NCI-H2171 (cell line): ENCODE measurements around the gene RNF214.
A peak's percentile ranks its signal among the peaks of the same experiment; 100 is the strongest.

Experiments used
- DNase-seq: peaks from one replicate; lab custom pipeline; 2025; lab: John Stamatoyannopoulos, UW

Gene RNF214

DNA sequence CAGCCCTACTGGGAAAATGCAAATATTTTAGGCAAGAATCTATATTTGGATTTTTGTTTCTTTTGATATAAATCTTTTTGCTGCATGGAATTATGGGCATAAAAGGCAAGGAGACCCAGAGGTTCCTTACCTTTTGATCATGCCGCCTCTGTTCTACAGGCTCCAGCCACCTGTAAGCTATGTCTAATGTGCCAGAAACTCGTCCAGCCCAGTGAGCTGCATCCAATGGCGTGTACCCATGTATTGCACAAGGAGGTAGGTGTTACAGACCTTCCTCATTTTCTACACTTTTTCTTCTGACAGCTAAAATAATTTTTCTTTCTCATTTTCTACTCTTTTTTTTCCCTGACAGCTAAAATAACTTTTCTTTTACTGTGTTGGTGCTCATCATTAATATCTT is 50.5 kb downstream of the RNF214 start:
- DNase-seq = no peak

DNA sequence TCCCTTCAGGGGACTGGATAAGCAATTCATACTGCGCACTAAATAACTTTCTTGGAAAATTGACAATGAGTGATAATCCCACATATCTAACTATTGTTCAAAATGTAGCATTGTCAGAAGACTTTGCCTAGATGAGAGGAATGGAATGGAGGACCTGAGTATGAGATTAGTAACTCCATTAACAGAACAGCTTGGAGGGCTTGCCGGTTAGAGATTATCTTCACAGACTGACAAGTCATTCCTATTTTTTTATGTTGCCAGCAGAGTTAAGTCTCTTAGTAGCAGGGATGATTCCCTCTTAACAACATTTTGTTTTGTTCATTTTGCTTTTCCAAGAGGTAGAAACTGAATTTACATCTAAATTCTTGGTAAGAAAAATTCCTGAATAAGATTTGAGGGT is 51.6 kb downstream of the RNF214 start:
- no peak for DNase-seq

DNA sequence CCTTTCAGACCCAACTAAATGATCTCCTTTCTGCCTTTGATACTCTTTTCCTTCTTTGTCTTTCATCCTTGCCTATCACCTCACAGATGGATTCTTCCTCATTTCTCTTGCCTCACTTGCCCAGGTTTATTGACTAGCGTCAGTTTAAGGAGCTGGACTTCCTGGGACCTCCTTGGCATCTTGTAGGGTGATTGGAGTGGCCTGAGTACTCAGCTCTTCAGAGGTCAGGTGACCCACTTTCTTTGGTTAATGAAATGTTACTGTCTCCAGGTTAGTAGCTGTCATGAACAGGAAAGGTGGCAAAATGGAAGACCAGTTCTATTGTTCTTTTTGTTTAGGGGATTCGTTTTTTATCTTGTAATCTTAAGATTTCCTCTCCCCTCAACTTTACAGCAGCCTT is 54.1 kb downstream of the RNF214 start:
- no peak for DNase-seq

DNA sequence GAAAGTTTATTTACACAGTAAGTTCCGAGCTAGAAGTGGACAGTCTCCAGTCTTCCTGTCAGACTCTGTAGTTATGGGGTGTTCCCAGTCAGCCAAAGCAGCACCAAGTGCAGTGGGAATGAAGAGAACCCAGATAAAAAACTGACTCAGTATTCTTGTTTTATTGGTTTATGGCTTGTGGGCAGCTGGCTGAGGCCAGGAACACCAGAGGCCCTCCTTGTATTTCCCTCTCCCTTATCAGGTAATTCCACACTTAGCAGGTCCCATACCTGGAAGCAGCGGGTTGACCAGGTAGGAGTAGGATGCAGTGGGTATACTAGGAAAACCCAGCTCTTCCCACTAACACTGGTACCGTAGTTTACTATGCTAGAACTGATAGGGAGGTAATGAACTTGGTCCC is 55.2 kb downstream of the RNF214 start:
- no peak for DNase-seq

DNA sequence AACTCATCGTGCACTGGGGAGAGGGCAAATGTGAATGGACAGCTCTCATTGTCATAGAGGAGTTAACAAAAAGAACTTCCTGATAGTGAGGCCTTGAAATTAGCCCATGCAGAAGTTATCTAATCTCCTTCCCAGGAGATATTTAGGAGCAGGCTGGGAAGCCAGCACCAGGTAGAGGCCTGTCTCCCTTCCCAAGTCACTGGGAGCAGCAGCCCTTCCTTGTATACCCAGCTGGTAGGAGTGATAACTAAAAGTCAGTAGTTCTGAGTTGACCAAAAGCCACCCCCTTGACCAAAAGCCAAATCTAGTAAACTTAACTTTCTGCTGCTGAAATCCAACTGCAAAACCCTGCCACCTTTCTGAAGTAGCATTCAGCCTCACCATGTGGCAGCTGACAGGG is 57.3 kb downstream of the RNF214 start:
- no peak for DNase-seq

DNA sequence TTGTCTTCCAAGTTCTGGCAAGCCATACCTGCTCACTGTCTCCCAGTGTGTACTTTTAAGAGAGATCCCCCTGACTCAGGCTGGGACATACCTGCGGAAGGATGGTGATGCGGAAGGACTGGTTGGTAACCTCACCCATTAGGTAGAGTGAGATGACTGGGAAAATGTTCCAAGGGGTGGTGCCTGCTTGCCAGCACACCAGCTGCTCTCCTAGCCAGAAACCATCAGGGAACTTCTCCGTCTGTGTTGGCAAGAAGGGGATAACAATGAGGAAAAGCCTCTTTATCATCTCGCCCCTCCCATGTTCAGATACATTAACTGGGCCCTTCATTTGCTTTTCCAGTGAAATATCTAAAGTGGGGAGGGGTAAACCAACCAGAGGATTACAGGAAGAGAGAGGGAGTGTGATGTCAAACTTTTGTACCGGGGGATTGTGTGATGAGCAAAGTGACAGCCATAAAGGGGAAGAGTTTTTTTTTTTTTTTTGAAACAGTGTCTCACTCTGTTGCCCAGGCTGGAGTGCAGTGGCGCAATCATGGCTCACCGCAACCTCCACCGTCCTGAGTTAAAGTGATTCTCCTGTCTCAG is 58.4 kb downstream of the RNF214 start, which contains the start of gene BACE1-AS:
Gene BACE1-AS (plus strand): TSS at position 538 of the 588 bp plus-strand sequence.
- DNase-seq = no peak

DNA sequence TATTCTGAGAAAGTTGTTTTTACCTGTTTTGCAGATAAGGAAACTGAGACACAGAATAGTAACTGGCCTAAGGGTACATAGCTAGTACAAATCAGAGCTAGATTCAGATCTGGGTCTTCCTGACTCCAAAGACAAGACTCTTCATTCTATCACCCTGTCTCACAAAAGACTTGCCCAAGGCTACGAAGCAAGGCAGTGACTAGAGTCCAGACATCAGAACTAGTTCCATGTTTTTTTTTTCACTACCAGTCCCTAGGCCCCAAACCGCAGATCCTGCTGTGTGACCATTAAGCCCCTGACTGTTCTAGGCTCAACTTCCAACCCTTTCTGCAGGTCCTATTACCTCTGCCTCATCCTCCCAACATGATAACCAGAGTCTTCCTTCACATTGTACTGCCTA is 60.1 kb downstream of the RNF214 start:
- no peak for DNase-seq

DNA sequence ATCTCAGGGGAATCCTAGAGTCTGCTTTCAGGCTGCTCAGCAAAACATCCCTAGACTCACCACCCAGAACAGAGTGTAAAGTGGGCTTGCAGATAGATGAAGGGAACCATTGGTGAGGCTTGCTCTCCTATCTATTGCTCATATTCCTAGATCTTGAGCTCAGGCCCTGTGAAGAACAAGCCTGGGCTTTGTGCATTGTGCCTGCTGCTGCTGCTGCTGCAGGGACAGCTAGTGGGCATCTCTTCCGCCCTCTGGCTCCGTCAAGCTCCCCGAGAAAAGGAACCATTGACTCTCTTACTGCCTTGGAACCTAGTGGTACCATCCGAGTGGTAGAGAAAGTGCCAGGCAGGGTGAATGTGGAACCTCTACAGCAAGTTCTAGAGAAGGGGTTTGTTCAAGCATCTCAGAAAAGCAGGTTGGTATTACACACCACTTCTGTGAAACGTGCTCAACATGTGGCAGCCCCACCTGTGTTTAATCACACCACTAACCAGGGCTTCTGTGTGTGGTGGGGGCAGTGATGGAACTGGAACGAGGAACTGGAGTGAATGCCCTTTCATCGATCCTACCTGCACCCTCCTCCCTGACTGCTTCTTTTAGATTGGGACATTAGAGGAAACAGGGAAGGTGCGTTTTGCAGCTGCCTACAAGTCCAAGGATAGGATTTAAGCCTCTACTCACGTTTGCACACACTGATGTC is 63.1 kb downstream of the RNF214 start:
- DNase-seq = no peak

DNA sequence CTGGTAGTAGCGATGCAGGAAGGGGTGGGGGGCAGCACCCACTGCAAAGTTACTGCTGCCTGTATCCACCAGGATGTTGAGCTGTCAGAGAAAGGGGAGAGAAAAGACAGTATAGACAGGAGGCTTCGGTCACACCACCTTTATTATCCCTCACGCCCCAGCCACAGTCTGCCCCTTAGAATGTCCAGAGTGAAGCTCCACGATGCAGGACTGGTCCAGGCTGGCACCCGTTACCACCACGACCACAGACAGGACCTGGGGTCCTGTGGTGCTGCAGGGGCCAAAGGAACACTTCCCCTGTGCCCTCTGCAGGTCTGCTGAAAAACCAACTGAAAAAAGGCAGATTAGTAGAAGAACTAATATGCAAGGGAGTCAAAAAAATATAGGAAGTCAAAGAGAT is 64.4 kb downstream of the RNF214 start:
- DNase-seq = no peak

DNA sequence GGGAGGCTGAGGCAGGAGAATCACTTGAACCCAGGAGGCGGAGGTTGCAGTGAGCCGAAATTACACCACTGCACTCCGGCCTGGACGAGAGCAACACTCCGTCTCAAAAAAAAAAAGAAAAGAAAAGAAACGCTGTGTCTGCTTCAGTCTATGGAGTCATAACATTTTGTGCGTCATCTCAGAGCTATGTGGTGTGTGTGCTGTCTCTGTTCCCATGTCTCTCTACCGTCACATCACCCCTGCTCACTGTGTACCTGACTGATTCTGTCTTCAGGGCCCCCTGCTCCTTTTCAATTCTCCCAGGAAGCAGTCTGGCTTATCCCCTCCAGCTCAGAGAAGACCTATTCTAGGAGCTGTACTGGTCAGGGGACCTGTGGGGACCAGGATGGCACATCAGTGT is 65.7 kb downstream of the RNF214 start:
- DNase-seq = no peak

DNA sequence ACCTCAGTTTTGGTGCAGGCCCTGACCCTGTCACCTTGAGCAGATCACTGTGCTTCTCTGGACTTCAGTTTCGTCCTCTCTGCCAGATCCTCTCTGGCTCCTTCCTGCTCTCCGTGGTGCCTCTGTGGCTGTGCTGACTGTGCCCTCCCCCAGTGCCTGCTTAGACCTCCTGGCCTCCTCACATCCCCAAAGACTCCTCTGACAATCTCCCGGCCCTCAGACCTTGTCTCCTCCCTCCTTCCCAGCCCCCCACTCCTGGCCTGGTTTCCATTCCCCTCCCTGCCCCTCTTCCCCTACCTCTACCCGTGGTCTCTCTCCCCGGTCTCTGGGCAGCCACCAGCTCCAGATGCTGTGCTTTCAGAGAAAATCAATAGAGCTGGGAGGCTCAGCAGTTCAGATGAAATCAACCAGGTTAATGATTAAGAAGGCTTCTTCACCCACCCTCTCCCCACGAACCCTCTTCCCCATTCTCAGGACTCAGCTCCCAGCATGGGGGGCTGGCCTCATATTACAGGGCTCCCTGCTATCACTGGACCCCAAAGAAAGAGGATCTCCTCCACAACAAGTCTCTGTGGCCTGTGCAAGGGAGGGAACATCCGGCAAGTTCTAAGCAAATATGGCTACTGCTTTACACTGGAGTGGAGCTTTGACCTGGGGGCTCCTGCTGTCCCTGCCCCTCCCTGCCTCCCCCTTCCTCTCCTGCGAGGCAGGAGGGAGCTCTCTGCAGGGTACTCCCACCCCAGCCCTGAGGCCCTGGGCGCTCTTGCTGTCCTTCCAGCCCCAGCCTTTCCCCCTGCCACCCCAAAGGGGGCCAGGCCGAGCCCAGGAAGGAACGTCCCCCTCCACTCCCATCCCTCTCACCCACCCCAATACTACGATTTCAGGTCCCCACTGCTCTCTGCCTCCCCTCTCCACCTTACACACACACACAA is 67.1 kb downstream of the RNF214 start:
- DNase-seq = no peak

DNA sequence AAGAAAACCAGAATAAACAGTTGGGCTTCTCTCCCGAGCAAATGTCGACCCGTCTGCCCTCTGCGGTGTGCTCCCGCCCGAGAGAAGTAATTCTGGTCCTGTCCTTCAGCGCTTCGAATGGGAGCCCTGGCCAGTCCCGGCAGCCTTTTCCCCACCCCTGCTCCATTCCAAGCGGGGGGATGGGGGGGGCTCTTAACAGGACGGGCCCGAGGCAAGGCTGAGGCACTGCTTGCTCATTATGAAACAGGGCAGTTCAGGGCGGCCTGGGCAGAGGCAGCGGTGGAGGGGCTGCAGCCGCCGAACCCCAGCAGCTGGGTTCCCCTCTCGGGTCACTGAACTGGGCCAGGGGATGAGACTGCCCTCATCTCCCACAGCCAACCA is 67.8 kb downstream of the RNF214 start:
- DNase-seq = no peak

DNA sequence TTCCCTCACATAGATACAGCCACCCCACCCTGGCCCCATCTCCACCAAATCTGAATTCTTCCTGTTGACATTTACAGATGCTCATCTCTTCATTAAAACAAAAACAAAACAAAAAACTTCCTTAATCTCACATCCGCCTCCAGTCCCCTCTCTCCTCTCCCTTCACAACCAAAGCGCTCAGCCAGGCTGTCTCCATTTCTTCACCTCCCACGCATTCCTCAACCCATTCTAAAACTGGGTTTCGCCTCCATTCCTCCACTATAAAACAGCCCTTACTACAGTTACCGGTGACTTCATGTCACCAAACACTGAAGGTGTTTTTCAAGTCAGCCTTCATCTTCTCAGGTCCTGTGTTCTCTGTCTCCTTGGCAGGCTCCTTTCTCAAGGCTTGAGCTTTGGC is 68.3 kb downstream of the RNF214 start:
- no peak for DNase-seq

DNA sequence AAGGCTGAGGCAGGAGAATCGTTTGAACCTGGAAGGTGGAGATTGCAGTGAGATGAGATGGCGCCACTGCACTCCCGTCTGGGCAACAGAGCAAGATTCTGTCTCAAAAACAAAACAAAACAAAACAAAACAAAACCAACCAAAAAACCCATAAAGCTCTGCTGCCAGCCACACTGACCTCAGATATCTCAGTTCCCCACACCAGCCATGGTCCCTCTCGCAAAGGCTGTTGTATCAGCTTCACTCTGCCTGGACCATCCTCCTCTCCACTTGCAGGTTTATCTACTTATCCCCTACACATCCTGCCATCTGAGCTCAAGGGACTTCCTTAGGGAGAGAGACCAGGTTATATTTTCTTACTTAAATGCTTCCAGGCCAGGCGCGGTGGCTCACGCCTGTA is 69.8 kb downstream of the RNF214 start:
- no peak for DNase-seq

DNA sequence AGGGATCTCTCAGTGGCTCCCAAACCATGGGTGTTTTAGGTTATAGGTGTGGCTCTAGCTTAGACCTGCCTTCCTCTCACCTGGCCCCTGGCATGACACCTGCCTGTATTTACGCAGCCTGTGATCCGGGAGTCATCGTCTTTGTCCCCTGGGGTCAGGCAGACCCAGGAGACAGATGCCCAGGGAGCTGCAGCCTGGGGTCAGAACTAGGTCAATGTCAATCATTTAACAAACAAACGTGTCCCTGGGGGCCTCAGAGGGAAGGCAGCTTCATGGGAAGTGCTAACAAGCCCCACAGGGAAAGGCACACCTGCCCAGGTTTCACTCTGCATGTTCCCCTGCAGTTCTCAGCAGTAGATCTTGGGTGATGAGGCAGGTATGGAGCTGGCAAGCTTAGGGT is 70.6 kb downstream of the RNF214 start:
- peak; percentile 89 for DNase-seq

DNA sequence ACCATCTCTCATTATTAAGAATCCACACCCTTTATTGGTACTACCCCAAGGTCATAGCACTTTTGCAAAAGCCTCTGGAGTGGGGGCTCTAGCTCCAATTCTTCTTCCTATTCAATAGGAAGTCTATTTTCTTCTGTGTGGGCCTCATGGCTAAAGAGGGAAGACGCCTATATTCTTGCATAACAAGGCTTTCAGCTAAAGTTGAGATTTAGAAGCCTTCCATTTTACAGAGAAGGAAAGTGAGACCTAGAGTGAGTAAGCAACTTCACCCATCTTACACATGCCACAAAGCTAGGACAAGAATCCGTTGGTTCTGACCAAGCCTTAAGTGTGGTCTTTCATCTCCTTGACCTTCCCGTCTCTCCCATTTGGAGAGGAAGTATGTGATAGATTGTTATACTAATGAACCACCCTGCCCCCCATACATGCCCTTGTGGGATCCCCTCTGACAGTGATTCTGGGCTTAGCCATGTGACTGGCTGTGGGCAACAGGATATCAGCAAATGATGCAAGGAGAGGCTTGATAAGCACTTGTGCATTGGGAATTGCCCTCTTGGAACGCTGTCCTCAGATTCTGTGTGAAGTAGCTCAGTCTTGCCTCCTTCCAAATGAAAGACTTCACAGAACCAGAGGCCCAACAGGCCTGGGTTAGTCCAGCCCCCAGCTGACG is 71.3 kb downstream of the RNF214 start:
- DNase-seq = no peak

DNA sequence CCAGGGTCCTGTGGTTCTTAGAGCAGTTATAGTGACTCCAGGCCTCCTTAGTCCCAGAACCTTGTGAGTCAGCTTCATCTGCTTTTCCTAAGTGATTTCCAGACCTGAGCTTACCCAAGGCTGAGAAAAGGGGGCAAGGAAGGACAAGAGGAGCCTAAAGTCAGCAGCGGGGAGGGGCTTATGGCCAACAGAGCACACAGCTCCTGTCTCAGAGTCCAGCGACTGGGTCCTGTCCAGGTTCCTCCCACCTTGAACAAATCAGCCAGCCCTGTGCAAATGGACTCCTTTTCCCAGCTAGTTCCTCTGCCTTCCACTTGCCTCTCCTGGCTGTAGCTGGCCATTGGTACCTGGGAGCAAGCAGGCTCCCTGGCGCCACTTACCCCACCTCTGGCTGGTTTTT is 72.7 kb downstream of the RNF214 start:
- no peak for DNase-seq

DNA sequence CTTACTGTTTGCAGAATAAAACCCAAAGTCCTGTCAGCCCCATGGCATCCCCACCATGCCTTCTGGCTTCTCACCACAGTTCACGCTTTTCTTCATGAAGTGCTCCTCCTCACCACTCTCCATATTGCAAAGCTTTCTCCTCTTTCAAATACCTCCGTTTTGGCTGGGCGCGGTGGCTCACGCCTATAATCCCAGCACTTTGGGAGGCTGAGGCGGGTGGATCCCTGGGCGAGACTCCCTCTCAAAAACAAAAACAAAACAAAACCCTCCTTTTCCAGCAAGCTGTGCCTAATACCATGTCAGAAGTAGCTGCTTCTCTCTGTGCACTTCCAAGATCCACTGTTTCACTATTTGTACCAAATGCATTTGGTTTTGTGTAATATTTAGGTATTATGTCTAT is 76.8 kb downstream of the RNF214 start:
- DNase-seq = no peak

DNA sequence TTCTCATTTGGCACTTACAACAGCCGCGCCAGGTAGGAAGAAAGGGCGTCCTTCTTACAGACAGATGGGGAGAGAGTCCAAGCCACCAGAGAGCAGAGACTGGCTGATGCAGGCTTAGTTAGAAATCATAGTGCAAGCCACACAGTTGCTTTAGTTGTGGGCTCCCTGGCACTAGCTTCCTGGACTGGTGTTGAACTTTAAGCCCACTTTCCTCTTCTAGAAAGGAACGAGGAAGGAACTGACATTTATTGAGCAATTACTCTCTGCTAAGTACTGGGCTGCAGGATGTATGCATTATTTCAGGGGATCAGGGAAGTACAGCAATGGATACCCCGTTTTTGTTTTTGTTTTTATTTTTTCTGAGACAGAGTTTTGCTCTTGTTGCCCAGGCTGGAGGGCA is 80.6 kb downstream of the RNF214 start:
- DNase-seq = no peak

DNA sequence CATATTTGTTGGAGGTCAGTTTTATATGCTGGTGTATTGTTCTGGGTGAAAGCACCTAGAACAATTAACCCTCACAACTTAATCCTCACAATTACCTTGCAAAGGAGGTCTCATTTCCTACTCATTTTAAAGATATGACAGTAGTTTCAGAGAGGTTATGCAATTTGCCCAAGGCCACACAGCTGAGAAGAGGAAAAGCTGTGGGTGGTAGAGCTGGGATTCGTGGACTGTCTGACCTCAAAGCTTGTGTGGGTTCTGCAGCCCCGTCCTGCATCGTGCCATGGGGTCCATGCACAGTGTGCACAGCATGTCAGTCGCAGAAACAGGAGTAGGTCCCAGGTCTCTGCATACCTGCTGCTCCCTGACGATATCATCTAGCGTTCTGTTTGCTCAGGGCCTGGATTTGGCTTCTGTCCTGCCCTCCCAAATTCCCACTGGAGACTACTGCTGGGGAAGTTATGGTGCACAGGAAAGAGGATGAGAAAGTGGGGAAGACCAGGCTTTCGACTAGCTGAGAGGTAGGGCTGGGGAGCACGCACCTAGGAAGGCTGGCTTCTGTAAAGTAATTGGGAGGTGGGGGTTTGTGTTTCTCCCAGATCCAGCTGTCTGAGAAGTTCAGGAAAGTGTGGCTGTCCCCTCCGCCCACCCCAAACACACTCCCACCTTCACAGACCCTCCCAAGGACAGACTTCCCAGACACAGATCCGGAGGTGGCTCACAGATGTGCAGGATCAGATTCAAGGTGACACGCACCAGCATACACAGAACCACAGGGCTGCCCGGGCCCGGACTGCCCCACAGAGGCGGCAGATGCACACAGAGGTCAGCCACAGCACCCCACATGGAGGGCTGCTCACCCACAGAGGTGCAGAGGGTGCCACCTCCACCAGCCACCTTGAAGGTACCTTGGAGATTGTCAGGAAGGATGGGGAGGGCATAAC is 81.6 kb downstream of the RNF214 start:
- no peak for DNase-seq

DNA sequence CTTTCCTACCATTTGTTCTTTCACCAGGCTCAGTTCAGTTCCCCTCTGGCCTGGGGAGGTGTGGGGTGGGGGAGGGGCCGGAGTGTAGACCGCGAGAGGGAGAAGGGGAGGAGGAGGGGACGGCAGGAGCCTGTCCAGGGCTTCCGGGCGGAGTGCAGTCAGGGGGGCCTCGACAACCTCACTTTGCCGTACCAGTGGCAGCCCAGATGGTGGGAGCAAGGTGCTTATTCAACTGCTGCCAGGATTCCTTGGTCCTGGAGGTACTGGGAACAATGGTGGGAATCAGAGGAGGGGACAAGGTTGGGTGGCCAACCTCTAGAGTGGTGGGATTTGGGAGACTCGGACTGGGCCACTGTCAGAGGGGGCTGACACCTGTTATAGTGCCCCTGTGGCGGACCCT is 82.4 kb downstream of the RNF214 start:
- DNase-seq = no peak
